ENCODE measurements around the gene PRTN3.
"Not testable (repeated sequence)": the region's sequence is repeated elsewhere in the genome, so short reads cannot be mapped to it uniquely, and the experiment has no call there.

The PRTN3 gene

DNA sequence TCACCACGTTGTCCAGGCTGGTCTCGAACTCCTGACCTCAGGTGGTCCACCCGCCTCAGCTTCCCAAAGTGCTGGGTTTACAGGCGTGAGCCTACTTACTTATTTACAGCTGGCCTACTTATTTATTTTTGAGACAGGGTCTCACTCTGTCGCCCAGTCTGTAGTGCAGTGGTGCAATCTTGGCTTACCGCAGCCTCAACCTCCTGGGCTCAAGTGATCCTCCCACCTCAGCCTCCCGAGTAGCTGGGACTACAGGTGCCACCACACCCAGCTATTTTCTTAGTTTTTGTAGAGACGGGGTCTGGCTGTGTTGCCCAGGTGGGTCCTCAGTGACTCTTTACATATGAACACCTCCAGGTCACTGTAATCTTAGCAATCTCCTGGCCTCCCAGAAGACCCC lies 8.4 kb downstream of the PRTN3 start:
- not testable (repeated sequence) for DNase-seq

DNA sequence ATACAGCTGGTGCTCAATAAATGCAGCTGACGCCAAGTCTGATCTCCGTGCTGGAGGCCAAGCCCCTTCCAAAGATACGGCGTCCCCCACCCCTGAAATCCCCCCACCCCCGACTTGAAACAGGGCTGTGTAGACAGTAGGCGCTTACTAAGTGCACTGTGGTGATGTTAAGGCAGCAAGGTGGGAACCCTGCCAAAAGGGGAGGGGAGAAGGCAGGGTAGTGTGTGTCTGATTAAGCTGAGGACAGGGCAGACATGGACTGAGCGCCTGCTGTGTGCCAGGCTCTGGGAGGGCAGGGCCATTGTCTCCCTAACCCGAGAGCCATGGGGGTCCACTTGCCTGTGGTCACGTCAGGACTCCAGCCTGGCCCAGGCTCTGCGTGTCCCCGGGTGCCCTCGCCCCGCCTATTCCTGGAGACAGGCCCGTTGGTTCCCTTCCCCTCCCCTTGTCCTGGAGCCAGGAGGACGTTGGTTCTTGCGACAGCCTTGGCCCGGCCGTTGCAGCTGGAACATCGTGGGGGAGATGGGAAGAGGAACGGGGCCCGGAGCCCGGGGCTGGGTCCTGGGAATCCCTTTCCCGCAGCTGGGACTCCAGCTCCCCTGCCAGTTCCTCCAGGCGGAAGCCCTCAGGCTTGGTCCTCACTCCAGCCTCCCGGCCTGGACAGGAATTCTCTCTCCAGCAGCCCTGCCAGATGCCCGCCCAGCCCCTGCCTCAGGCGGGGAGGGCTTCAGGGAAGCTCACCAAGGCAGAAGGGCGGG lies 9.6 kb downstream of the PRTN3 start:
- DNase-seq, result no peak

- DNase-seq, result no peak
These were observed 10.2 kb downstream of the PRTN3 start for GRCh38 chr19:850979-851335.

GRCh38 chr19:852136-853013 lies 11.6 kb downstream of the PRTN3 start, which contains the start of gene ELANE:
TSS of gene ELANE (plus strand) at chr19:852303. CDS start at chr19:852329, 26 bp downstream.
- no peak for DNase-seq

DNA sequence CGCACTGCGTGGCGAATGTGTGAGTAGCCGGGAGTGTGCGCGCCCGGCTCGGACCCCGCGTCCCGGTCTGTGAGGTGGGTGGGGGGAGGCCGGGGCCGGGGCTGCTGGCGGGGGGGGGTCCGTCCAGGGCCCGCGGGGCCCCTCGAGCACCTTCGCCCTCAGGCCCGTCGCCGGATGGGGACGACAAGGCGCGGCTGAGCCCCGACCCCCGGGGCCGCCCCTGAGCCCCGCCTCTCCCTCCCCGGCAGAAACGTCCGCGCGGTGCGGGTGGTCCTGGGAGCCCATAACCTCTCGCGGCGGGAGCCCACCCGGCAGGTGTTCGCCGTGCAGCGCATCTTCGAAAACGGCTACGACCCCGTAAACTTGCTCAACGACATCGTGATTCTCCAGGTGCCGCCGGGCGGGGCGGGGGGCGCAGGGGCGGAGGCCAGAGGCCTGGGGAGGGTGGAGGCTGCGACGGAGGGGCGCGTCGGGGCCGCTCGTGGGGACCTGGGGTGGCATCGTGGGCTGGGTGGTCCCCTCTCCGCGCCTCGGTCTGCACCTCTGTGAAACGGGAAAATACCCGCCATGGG lies 12.3 kb downstream of the PRTN3 start:
- no peak for DNase-seq

GRCh38 chr19:853614-854220 lies 12.9 kb downstream of the PRTN3 start:
- not testable (repeated sequence) for DNase-seq

DNA sequence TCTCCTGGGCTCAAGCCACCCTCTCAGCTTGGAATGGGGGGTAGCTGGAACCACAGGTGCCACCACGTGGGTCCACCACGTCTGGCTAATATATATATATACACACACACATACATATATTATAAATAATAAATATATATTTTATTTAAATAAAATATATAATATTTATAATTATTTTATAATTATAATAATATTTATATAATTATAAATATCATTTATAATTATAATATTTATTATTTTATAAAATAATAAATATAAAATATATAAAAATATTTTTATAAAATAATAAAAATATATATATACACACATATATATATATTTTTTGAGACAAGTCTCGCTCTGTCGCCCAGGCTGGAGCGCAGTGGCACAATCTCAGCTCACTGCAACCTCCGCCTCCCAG lies 13.8 kb downstream of the PRTN3 start:
- DNase-seq, result no peak

- DNase-seq, result no peak
These were observed 14.3 kb downstream of the PRTN3 start for GRCh38 chr19:855142-855541.

DNA sequence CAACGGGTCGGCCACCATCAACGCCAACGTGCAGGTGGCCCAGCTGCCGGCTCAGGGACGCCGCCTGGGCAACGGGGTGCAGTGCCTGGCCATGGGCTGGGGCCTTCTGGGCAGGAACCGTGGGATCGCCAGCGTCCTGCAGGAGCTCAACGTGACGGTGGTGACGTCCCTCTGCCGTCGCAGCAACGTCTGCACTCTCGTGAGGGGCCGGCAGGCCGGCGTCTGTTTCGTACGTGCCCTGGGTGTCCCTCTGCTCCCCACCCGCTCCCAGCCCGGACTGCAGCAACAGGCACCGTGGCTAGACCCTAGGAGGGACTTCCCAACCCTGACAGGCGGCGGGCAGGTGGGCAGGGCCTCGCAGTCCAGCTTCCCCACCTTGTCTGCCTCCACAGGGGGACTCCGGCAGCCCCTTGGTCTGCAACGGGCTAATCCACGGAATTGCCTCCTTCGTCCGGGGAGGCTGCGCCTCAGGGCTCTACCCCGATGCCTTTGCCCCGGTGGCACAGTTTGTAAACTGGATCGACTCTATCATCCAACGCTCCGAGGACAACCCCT lies 14.8 kb downstream of the PRTN3 start:
- DNase-seq, result no peak

- DNase-seq, result no peak
These were observed 17.5 kb downstream of the PRTN3 start for GRCh38 chr19:858284-858683.

- no peak for DNase-seq
These were observed 18.4 kb downstream of the PRTN3 start, which contains the start of gene CFD for GRCh38 chr19:858868-859843. TSS of gene CFD (plus strand) at chr19:859664. CDS start at chr19:859690, 26 bp downstream.

DNA sequence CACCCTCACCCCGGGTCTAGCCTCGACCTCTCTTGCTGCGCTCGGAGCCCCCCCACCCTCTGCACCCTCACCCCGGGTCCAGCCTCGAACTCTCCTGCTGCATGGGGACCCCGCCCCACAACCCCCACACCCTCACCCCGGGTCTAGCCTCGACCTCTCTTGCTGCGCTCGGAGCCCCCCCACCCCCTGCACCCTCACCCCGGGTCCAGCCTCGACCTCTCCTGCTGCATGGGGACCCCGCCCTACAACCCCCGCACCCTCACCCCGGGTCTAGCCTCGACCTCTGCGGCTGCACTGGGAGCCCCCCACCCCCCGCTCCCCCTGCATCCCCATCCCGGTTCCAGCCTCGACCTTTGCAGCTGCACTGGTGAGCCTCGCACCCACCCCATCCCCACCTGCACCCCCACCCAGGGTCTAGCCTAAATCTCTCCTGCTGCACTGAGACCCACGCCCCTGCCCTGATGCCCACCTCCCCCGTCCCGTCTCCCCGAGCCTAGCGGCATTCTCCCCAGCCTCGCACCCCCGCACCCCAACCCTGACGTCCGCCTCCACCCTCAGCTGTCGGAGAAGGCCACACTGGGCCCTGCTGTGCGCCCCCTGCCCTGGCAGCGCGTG lies 20.4 kb downstream of the PRTN3 start:
- no peak for DNase-seq

DNA sequence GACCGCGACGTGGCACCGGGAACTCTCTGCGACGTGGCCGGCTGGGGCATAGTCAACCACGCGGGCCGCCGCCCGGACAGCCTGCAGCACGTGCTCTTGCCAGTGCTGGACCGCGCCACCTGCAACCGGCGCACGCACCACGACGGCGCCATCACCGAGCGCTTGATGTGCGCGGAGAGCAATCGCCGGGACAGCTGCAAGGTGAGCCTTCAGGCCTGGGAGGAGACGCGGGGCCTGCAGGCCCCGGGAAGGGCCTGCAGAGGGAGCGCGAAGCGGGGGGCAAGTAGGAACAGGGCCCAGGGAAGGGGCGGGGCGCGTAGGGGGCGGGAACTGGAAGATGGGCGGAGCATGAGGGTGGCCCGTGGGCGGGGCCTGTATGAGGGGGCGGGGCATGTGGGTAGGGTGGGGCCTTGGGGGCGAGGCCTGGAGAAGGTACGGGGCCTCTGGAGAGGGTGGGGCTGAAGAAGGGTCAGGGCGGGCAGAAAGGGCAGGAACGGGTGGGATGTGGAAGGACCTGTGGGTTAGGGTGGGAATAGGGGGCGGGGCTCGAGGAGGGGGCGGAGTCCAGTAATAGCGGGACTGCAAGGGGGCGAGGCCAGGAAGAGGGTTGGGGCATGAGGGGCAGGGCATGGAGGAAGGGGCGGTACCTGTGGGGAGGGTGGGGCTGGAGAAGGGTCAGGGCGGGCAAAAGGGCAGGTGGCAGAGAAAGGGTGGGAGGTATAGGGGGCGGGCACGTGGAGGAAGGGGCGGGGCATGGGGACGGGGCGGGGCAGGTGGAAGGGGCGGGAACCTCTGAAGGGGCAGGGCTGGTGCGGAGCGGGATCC lies 21.2 kb downstream of the PRTN3 start:
- DNase-seq, result no peak

- no peak for DNase-seq
These were observed 21.9 kb downstream of the PRTN3 start for GRCh38 chr19:862581-863314.

- no peak for DNase-seq
These were observed 22.5 kb downstream of the PRTN3 start for GRCh38 chr19:863315-863620.

DNA sequence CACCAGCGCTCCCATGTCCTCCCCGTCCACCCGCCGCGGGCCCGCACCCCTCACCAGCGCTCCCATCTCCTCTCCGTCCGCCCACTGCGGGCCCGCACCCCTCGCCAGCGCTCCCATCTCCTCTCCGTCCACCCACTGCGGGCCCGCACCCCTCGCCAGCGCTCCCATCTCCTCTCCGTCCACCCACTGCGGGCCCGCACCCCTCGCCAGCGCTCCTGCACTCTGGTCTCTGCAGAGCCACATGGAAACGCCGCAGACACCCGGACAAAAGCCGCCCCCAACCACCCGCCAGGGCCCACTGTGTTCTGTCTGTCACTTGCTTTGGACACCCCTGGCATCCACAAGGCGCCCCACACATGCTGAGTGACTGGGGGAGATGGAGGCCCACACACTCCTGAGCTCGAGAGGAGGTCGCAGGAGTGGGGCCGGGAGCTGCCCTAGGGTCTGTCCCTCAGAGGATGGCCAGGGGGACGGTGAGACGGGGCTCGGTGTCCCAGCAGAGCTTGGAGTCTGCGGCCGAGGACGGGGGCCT lies 26.0 kb downstream of the PRTN3 start:
- DNase-seq, result no peak

- peak; percentile 41 to 72 for DNase-seq
These were observed 26.5 kb downstream of the PRTN3 start for GRCh38 chr19:867301-867793.

GRCh38 chr19:867855-868457 lies 27.2 kb downstream of the PRTN3 start:
- DNase-seq, result no peak
